Ovary (tissue), 3 donors: ENCODE results near the gene TRPM2.

ENCODE experiments used
- CTCF ChIP-seq, 3 donors: fragments of 450-650 bp in 2 of 3; fragments of 200-600 bp in 1 of 3; IDR thresholded peaks; one replicate each; pipeline versions ENCODE4 v1.5.1 to v1.8.0; 2016 to 2022; ENCODE audit warnings: antibody characterized with exemption in 3 of 3, mild to moderate bottlenecking in 1 of 3
- EP300 ChIP-seq: sonication (generic); formaldehyde crosslinking; IDR thresholded peaks from one replicate; pipeline ENCODE4 v1.6.1; 2017; ENCODE audit warnings: antibody characterized with exemption
- POLR2A ChIP-seq: fragments of 450-650 bp; IDR thresholded peaks from one replicate; pipeline ENCODE4 v1.6.1; 2017; ENCODE audit warnings: antibody characterized with exemption, mild to moderate bottlenecking, moderate library complexity
- donor health status: DM: no; HTN: no; CAD: no.

DNA sequence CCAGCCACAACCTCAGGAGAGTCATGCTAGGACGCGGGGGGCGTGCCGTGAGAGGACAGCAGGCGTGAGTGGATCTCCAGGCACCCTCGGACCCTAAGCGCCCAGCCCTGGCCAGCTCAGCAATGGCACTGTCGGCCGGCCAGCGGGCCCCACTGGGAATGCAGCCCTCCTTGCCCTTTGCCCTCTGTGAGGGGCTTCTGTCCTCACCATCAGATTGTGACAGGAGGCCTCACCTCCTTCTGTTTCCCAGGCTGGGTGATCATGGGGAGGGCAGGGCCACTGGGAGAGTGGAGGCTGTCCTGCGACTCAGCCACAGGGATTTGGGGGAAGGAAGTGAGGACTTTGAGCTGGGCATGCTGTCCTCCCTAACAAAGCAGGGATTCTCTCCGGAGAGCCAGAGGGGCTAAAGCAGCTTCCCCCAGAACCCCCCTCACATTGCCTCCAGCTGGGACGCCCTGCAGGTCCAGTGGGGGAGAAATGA, 95.3 kb downstream of the TRPM2 start:
- TF ChIP-seq CTCF (IDR thresholded peaks at IDR 0.05) (no peak), POLR2A (no peak), EP300 (no peak)
